Mucosa of rectum (tissue), 2 donors: ENCODE results near the gene GRK5.
"Not testable (repeated sequence)": the region's sequence is repeated elsewhere in the genome, so short reads cannot be mapped to it uniquely, and the experiment has no call there.

Source experiments
- H3K27ac ChIP-seq, 2 donors: one replicate each; pipeline ENCODE4 v1.7.0; 2013; ENCODE audit warnings: inconsistent platforms in 2 of 2, low read depth in 2 of 2, low read length in 2 of 2
- H3K27me3 ChIP-seq, 2 donors: one replicate each; pipeline ENCODE4 v1.7.0; 2013; ENCODE audit warnings: low read length in 2 of 2; ENCODE audit not compliant: control insufficient read depth in 2 of 2, insufficient read depth in 2 of 2
- H3K36me3 ChIP-seq, 2 donors: one replicate each; pipeline ENCODE4 v1.7.0; 2013; ENCODE audit warnings: low read length in 2 of 2; ENCODE audit not compliant: control insufficient read depth in 2 of 2, insufficient read depth in 2 of 2
- H3K4me1 ChIP-seq, 2 donors: one replicate each; pipeline ENCODE4 v1.7.0; 2013; ENCODE audit warnings: low read length in 2 of 2, mild to moderate bottlenecking in 1 of 2; ENCODE audit not compliant: control insufficient read depth in 2 of 2, insufficient read depth in 2 of 2
- H3K4me3 ChIP-seq, 2 donors: one replicate each; pipeline ENCODE4 v1.7.0; 2013; ENCODE audit warnings: low read length in 2 of 2
- H3K9ac ChIP-seq, 2 donors: one replicate each; pipeline ENCODE4 v1.7.0; 2013; ENCODE audit warnings: low read length in 2 of 2, low read depth in 1 of 2, mild to moderate bottlenecking in 1 of 2
- H3K9me3 ChIP-seq, 2 donors: one replicate each; pipeline ENCODE4 v1.7.0; 2013; ENCODE audit warnings: low read length in 2 of 2; ENCODE audit not compliant: control insufficient read depth in 2 of 2
- donor health status: healthy.
- donor health status: Normal muscosa, but diverticular disease.

Gene GRK5

GRCh38 chr10:119235356-119235755 lies 28.0 kb downstream of the GRK5 start:
- no peaks in the 10 kb centered on the region for H3K27me3 ChIP-seq
- peaks cover 0 to 2% of the 10 kb centered on the region in 2 donors for H3K4me1 ChIP-seq
- H3K9me3 ChIP-seq = no peaks in the 10 kb centered on the region
- no peak overlapping the region for H3K4me3 ChIP-seq
- H3K9ac ChIP-seq = no peak overlapping the region
- H3K27ac ChIP-seq = no peak overlapping the region
- H3K36me3 ChIP-seq = no peaks in the 10 kb centered on the region

GRCh38 chr10:119237722-119238436 lies 30.5 kb downstream of the GRK5 start:
- H3K4me1 ChIP-seq = peaks cover 0 to 2% of the 10 kb centered on the region in 2 donors
- H3K9me3 ChIP-seq = no peaks in the 10 kb centered on the region
- peak overlapping the region; percentile 50 to 65 for H3K27ac ChIP-seq
- no peak overlapping the region for H3K9ac ChIP-seq
- H3K4me3 ChIP-seq = no peak overlapping the region
- no peaks in the 10 kb centered on the region for H3K27me3 ChIP-seq
- H3K36me3 ChIP-seq = no peaks in the 10 kb centered on the region

- H3K27ac ChIP-seq = no peak overlapping the region
Observed at GRCh38 chr10:119238577-119238976, 31.2 kb downstream of the GRK5 start.

GRCh38 chr10:119239015-119239414 lies 31.6 kb downstream of the GRK5 start:
- H3K27ac ChIP-seq, H3K36me3 ChIP-seq, H3K9me3 ChIP-seq, H3K4me3 ChIP-seq, H3K27me3 ChIP-seq, H3K4me1 ChIP-seq, H3K9ac ChIP-seq: not testable (repeated sequence)

More at GRCh38 chr10:119238577-119238976, 31.2 kb downstream of the GRK5 start:
- no peak overlapping the region for H3K4me3 ChIP-seq
- no peaks in the 10 kb centered on the region for H3K27me3 ChIP-seq
- H3K36me3 ChIP-seq = no peaks in the 10 kb centered on the region
- H3K9ac ChIP-seq = no peak overlapping the region
- H3K4me1 ChIP-seq = peaks cover 0 to 2% of the 10 kb centered on the region in 2 donors
- no peaks in the 10 kb centered on the region for H3K9me3 ChIP-seq

GRCh38 chr10:119239630-119240029 lies 32.3 kb downstream of the GRK5 start:
- H3K27me3 ChIP-seq, H3K9ac ChIP-seq, H3K36me3 ChIP-seq, H3K27ac ChIP-seq, H3K4me3 ChIP-seq, H3K4me1 ChIP-seq, H3K9me3 ChIP-seq: not testable (repeated sequence)

- no peak overlapping the region for H3K4me3 ChIP-seq
- H3K9ac ChIP-seq = no peak overlapping the region
- H3K4me1 ChIP-seq = no peaks in the 10 kb centered on the region
- no peaks in the 10 kb centered on the region for H3K27me3 ChIP-seq
- H3K9me3 ChIP-seq = no peaks in the 10 kb centered on the region
- H3K36me3 ChIP-seq = no peaks in the 10 kb centered on the region
- no peak overlapping the region for H3K27ac ChIP-seq
Observed at GRCh38 chr10:119241066-119241465, 33.7 kb downstream of the GRK5 start.

GRCh38 chr10:119242186-119242585 lies 34.8 kb downstream of the GRK5 start:
- Histone ChIP-seq H3K36me3 (no peaks in the 10 kb centered on the region), H3K9me3 (no peaks in the 10 kb centered on the region), H3K27ac (no peak overlapping the region), H3K9ac (no peak overlapping the region), H3K27me3 (no peaks in the 10 kb centered on the region), H3K4me3 (no peak overlapping the region), H3K4me1 (no peaks in the 10 kb centered on the region)

GRCh38 chr10:119243488-119243887 lies 36.1 kb downstream of the GRK5 start:
- Histone ChIP-seq H3K27me3 (no peaks in the 10 kb centered on the region), H3K36me3 (no peaks in the 10 kb centered on the region), H3K27ac (no peak overlapping the region), H3K9me3 (no peaks in the 10 kb centered on the region), H3K9ac (no peak overlapping the region), H3K4me3 (no peak overlapping the region), H3K4me1 (no peaks in the 10 kb centered on the region)

- H3K27me3 ChIP-seq = no peaks in the 10 kb centered on the region
- no peaks in the 10 kb centered on the region for H3K9me3 ChIP-seq
- H3K4me1 ChIP-seq = no peaks in the 10 kb centered on the region
- no peaks in the 10 kb centered on the region for H3K36me3 ChIP-seq
- no peak overlapping the region for H3K27ac ChIP-seq
- no peak overlapping the region for H3K9ac ChIP-seq
- no peak overlapping the region for H3K4me3 ChIP-seq
Observed at GRCh38 chr10:119243967-119244366, 36.6 kb downstream of the GRK5 start.

- no peak overlapping the region for H3K27ac ChIP-seq
- no peak overlapping the region for H3K4me3 ChIP-seq
- no peak overlapping the region for H3K9ac ChIP-seq
- H3K9me3 ChIP-seq = no peaks in the 10 kb centered on the region
- no peaks in the 10 kb centered on the region for H3K36me3 ChIP-seq
- no peaks in the 10 kb centered on the region for H3K4me1 ChIP-seq
- no peaks in the 10 kb centered on the region for H3K27me3 ChIP-seq
Observed at GRCh38 chr10:119245272-119245671, 37.9 kb downstream of the GRK5 start.
